ENCODE measurements around the gene UBIAD1. TPM values are rescaled to one million over a fixed set of nuclear protein-coding genes. Genes with fewer than 3 reads are reported as not detected.
"Not testable (repeated sequence)": the region's sequence is repeated elsewhere in the genome, so short reads cannot be mapped to it uniquely, and the experiment has no call there.

The UBIAD1 gene
- total RNA-seq, 1 donor from 2014 or later: 7.3 TPM

DNA sequence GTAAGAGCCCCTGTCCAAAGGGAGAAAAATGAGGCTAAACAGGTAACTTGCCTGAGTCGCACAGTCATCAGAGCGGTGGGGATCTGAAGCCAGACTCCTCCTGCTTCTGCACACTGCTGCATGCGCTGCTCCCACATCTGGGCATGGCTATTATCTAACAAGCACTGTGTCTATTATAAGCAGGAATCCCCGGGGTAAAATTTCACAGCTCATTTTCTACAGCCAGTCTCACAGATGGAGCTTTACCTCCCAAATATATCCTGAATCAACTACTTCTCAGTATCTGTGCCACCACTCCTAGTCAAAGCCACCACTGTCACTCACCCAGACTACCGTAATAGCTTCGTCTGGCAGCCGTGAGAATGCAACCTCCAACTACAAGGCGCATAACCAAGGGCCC lies 20.5 kb upstream of the UBIAD1 start:
- peaks cover 56 to 71% (median 68%) of the 10 kb centered on the region in 3 donors for H3K36me3 ChIP-seq (ENCODE audit: control insufficient read depth in 3 of 3, insufficient read depth in 3 of 3, low read length in 3 of 3)
- no peak overlapping the region for H3K9ac ChIP-seq (ENCODE audit: low read depth in 1 of 3, low read length in 3 of 3)

DNA sequence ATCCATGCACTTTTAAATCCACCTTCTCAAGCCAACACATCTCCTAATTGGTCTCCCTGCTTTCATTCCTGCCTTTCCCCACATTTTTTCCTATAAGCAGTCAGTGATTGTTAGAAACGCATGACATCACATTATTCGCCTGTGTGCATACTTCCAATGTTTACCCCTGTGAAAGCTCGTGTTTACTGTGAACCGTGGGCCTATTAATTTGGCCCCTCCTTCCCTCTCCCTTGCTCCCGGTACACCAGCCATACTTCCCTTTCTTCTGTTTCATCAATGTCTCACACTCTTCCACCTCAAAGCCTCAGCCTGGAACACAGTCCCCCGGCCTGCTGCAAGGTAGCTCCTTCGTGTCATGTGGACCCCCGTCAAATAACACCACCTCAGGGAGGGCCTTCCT lies 19.8 kb upstream of the UBIAD1 start:
- no peak overlapping the region for H3K27ac ChIP-seq (ENCODE audit: low read depth, low read length)
- no peaks in the 10 kb centered on the region for H3K4me1 ChIP-seq (ENCODE audit: control insufficient read depth in 3 of 3, insufficient read depth in 3 of 3, low read length in 3 of 3)
- H3K36me3 ChIP-seq (ENCODE audit: control insufficient read depth in 3 of 3, insufficient read depth in 3 of 3, low read length in 3 of 3): peaks cover 53 to 68% (median 66%) of the 10 kb centered on the region in 3 donors
- no peak overlapping the region for H3K9ac ChIP-seq (ENCODE audit: low read depth in 1 of 3, low read length in 3 of 3)
- H3K27me3 ChIP-seq (ENCODE audit: control insufficient read depth in 3 of 3, insufficient read depth in 3 of 3, low read length in 3 of 3): no peaks in the 10 kb centered on the region
- no peak overlapping the region for H3K4me3 ChIP-seq (ENCODE audit: low read length in 3 of 3)
- H3K9me3 ChIP-seq (ENCODE audit: control insufficient read depth in 3 of 3, low read length in 3 of 3): no peaks in the 10 kb centered on the region

More for the DNA sequence above, 20.5 kb upstream of the UBIAD1 start:
- no peak overlapping the region for H3K4me3 ChIP-seq (ENCODE audit: low read length in 3 of 3)
- no peaks in the 10 kb centered on the region for H3K9me3 ChIP-seq (ENCODE audit: control insufficient read depth in 3 of 3, low read length in 3 of 3)
- no peaks in the 10 kb centered on the region for H3K4me1 ChIP-seq (ENCODE audit: control insufficient read depth in 3 of 3, insufficient read depth in 3 of 3, low read length in 3 of 3)
- no peaks in the 10 kb centered on the region for H3K27me3 ChIP-seq (ENCODE audit: control insufficient read depth in 3 of 3, insufficient read depth in 3 of 3, low read length in 3 of 3)
- no peak overlapping the region for H3K27ac ChIP-seq (ENCODE audit: low read depth, low read length)

DNA sequence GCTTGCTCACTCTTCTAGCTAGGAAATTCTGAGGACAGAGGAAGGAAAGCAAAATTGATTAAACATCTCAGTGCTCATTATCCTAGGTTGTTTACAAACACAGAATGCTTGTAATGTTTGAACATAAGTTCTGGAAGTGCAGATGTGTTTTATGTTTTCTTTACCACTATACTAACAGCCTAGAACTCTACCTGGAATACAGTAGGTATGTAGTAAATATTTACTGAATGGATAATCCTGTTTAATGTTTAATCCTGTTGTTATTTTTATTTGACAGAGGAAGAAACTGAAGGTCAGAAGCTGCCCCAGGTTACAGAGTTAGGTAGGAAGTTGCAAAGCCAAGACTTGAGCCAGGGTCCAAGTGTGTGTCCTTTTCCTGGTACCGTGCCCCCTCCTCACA lies 16.7 kb upstream of the UBIAD1 start:
- H3K4me1 ChIP-seq (ENCODE audit: control insufficient read depth in 3 of 3, insufficient read depth in 3 of 3, low read length in 3 of 3): peaks cover 0 to 1% (median 0%) of the 10 kb centered on the region in 3 donors
- H3K27me3 ChIP-seq (ENCODE audit: control insufficient read depth in 3 of 3, insufficient read depth in 3 of 3, low read length in 3 of 3): no peaks in the 10 kb centered on the region
- H3K9ac ChIP-seq (ENCODE audit: low read depth in 1 of 3, low read length in 3 of 3): no peak overlapping the region
- no peak overlapping the region for H3K4me3 ChIP-seq (ENCODE audit: low read length in 3 of 3)
- no peak overlapping the region for H3K27ac ChIP-seq (ENCODE audit: low read depth, low read length)
- H3K9me3 ChIP-seq (ENCODE audit: control insufficient read depth in 3 of 3, low read length in 3 of 3): no peaks in the 10 kb centered on the region
- peaks cover 60 to 69% (median 68%) of the 10 kb centered on the region in 3 donors for H3K36me3 ChIP-seq (ENCODE audit: control insufficient read depth in 3 of 3, insufficient read depth in 3 of 3, low read length in 3 of 3)

- Histone ChIP-seq H3K4me3 (ENCODE audit: low read length in 3 of 3) (peak within 1 kb of the TSS; percentile 87 to 93 (median 89)), H3K27ac (ENCODE audit: low read depth, low read length) (peak within 1 kb of the TSS; percentile 86), H3K27me3 (ENCODE audit: control insufficient read depth in 3 of 3, insufficient read depth in 3 of 3, low read length in 3 of 3) (no peaks in the 10 kb centered on the region), H3K9me3 (ENCODE audit: control insufficient read depth in 3 of 3, low read length in 3 of 3) (no peaks in the 10 kb centered on the region), H3K4me1 (ENCODE audit: control insufficient read depth in 3 of 3, insufficient read depth in 3 of 3, low read length in 3 of 3) (peaks cover 5 to 8% (median 6%) of the 10 kb centered on the region in 3 donors), H3K9ac (ENCODE audit: low read depth in 1 of 3, low read length in 3 of 3) (peak within 1 kb of the TSS; percentile 92 to 96 (median 93)), H3K36me3 (ENCODE audit: control insufficient read depth in 3 of 3, insufficient read depth in 3 of 3, low read length in 3 of 3) (peaks cover 12 to 21% (median 14%) of the 10 kb centered on the region in 3 donors)
These were observed 10.6 kb upstream of the UBIAD1 start, which contains the start of gene MTOR for GRCh38 chr1:11262171-11263049. Gene MTOR, minus strand, starts transcription at chr1:11262551. Its CDS starts 3,142 bp downstream, at chr1:11259409.

- no peak overlapping the region for H3K4me3 ChIP-seq (ENCODE audit: low read length in 3 of 3)
- H3K27me3 ChIP-seq (ENCODE audit: control insufficient read depth in 3 of 3, insufficient read depth in 3 of 3, low read length in 3 of 3): no peaks in the 10 kb centered on the region
- H3K9ac ChIP-seq (ENCODE audit: low read depth in 1 of 3, low read length in 3 of 3): no peak overlapping the region
- H3K4me1 ChIP-seq (ENCODE audit: control insufficient read depth in 3 of 3, insufficient read depth in 3 of 3, low read length in 3 of 3): peaks cover 5% of the 10 kb centered on the region in 3 donors
- no peaks in the 10 kb centered on the region for H3K36me3 ChIP-seq (ENCODE audit: control insufficient read depth in 3 of 3, insufficient read depth in 3 of 3, low read length in 3 of 3)
- no peaks in the 10 kb centered on the region for H3K9me3 ChIP-seq (ENCODE audit: control insufficient read depth in 3 of 3, low read length in 3 of 3)
- H3K27ac ChIP-seq (ENCODE audit: low read depth, low read length): no peak overlapping the region
These were observed 6.5 kb upstream of the UBIAD1 start for GRCh38 chr1:11266268-11267074.

GRCh38 chr1:11267350-11268337 lies 5.4 kb upstream of the UBIAD1 start:
- not testable (repeated sequence) for H3K4me3 ChIP-seq (ENCODE audit: low read length in 3 of 3); H3K9me3 ChIP-seq (ENCODE audit: control insufficient read depth in 3 of 3, low read length in 3 of 3); H3K9ac ChIP-seq (ENCODE audit: low read depth in 1 of 3, low read length in 3 of 3); H3K27ac ChIP-seq (ENCODE audit: low read depth, low read length); H3K27me3 ChIP-seq (ENCODE audit: control insufficient read depth in 3 of 3, insufficient read depth in 3 of 3, low read length in 3 of 3); H3K36me3 ChIP-seq (ENCODE audit: control insufficient read depth in 3 of 3, insufficient read depth in 3 of 3, low read length in 3 of 3); H3K4me1 ChIP-seq (ENCODE audit: control insufficient read depth in 3 of 3, insufficient read depth in 3 of 3, low read length in 3 of 3)

DNA sequence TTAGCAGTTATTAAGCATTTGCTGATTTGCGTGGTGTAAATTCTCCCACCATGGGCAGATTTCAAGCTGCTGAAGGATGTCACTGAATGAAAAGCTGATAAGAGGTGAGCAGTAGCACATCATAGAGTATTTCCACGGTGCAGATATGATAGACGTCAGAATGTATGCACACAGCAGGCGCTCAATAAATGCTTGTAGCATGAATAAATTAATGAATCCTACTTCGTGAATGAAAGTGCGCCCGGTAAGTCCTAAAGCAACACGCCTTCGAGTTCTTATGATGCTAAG lies 510 bp upstream of the UBIAD1 start:
- Histone ChIP-seq H3K4me3 (ENCODE audit: low read length in 3 of 3) (peak overlapping the region; percentile 49 to 73 (median 69)), H3K9me3 (ENCODE audit: control insufficient read depth in 3 of 3, low read length in 3 of 3) (no peaks in the 10 kb centered on the region), H3K27ac (ENCODE audit: low read depth, low read length) (no peak overlapping the region), H3K9ac (ENCODE audit: low read depth in 1 of 3, low read length in 3 of 3) (peak overlapping the region in 1 of 3 donors; percentile 38), H3K36me3 (ENCODE audit: control insufficient read depth in 3 of 3, insufficient read depth in 3 of 3, low read length in 3 of 3) (peaks cover 2 to 9% (median 7%) of the 10 kb centered on the region in 3 donors), H3K27me3 (ENCODE audit: control insufficient read depth in 3 of 3, insufficient read depth in 3 of 3, low read length in 3 of 3) (no peaks in the 10 kb centered on the region), H3K4me1 (ENCODE audit: control insufficient read depth in 3 of 3, insufficient read depth in 3 of 3, low read length in 3 of 3) (peaks cover 22 to 33% (median 24%) of the 10 kb centered on the region in 3 donors)

DNA sequence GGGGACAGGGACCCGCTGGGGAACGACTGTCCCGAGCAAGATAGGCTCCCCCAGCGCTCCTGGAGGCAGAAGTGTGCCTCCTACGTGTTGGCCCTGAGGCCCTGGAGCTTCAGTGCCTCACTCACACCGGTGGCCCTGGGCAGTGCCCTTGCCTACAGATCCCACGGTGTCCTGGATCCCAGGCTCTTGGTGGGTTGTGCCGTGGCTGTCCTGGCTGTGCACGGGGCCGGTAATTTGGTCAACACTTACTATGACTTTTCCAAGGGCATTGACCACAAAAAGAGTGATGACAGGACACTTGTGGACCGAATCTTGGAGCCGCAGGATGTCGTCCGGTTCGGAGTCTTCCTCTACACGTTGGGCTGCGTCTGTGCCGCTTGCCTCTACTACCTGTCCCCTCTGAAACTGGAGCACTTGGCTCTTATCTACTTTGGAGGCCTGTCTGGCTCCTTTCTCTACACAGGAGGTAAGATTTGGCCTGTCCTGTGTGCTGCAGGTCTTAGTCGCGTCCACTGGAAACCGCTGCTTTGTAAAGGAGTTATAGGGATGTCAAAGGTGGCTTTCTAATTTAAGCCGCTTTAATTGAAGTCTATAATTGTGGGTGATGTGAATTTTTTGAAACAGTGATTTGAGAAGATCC lies 717 bp downstream of the UBIAD1 start:
- Histone ChIP-seq H3K27me3 (ENCODE audit: control insufficient read depth in 3 of 3, insufficient read depth in 3 of 3, low read length in 3 of 3) (no peaks in the 10 kb centered on the region), H3K36me3 (ENCODE audit: control insufficient read depth in 3 of 3, insufficient read depth in 3 of 3, low read length in 3 of 3) (peaks cover 2 to 12% (median 7%) of the 10 kb centered on the region in 3 donors), H3K4me1 (ENCODE audit: control insufficient read depth in 3 of 3, insufficient read depth in 3 of 3, low read length in 3 of 3) (peaks cover 22 to 33% (median 24%) of the 10 kb centered on the region in 3 donors), H3K9me3 (ENCODE audit: control insufficient read depth in 3 of 3, low read length in 3 of 3) (no peaks in the 10 kb centered on the region), H3K4me3 (ENCODE audit: low read length in 3 of 3) (peak overlapping the region; percentile 91 to 97 (median 97)), H3K9ac (ENCODE audit: low read depth in 1 of 3, low read length in 3 of 3) (peak overlapping the region; percentile 83 to 99 (median 95)), H3K27ac (ENCODE audit: low read depth, low read length) (peak overlapping the region; percentile 92)

GRCh38 chr1:11279152-11279551 lies 6.2 kb downstream of the UBIAD1 start:
- Histone ChIP-seq H3K27ac (ENCODE audit: low read depth, low read length) (no peak overlapping the region), H3K27me3 (ENCODE audit: control insufficient read depth in 3 of 3, insufficient read depth in 3 of 3, low read length in 3 of 3) (no peaks in the 10 kb centered on the region), H3K4me3 (ENCODE audit: low read length in 3 of 3) (no peak overlapping the region), H3K9me3 (ENCODE audit: control insufficient read depth in 3 of 3, low read length in 3 of 3) (no peaks in the 10 kb centered on the region), H3K4me1 (ENCODE audit: control insufficient read depth in 3 of 3, insufficient read depth in 3 of 3, low read length in 3 of 3) (peaks cover 25 to 33% (median 28%) of the 10 kb centered on the region in 3 donors), H3K36me3 (ENCODE audit: control insufficient read depth in 3 of 3, insufficient read depth in 3 of 3, low read length in 3 of 3) (peaks cover 2 to 12% (median 9%) of the 10 kb centered on the region in 3 donors), H3K9ac (ENCODE audit: low read depth in 1 of 3, low read length in 3 of 3) (no peak overlapping the region)

Measured in skeletal muscle tissue (tissue), 4 donors.